ENCODE results near the gene PDGFC. TPM values are rescaled to one million over a fixed set of nuclear protein-coding genes. Genes with fewer than 3 reads are reported as not detected.

Gene PDGFC
- total RNA-seq, 1 experiment from 2014 or later: 5.3 TPM

GRCh38 chr4:156958276-156959074 is 13.1 kb downstream of the PDGFC start:
- ATAC-seq: no peak
- H3K4me1 Mint-ChIP-seq: peaks cover 35% of the 10 kb centered on the region
- DNase-seq (ENCODE audit: low spot score): no peak
- no peaks in the 10 kb centered on the region for H3K27me3 Mint-ChIP-seq (ENCODE audit: low read depth)
- no peaks in the 10 kb centered on the region for H3K9me3 Mint-ChIP-seq
- no peak overlapping the region for H3K4me3 Mint-ChIP-seq
- POLR2A ChIA-PET: no interaction called here
- H3K27ac Mint-ChIP-seq: no peak overlapping the region
- H3K36me3 Mint-ChIP-seq: no peaks in the 10 kb centered on the region
- CTCF ChIA-PET: interaction anchor here (1.0 kb wide), 1 partner anchor 10 kb away, joined by 3 read pairs; no protein-coding TSS in a partner anchor
- no peak for TF ChIP-seq E2F5 (CRISPR knock-in tag; IDR thresholded peaks at IDR 0.05)
- TF ChIP-seq, protein P1, sequence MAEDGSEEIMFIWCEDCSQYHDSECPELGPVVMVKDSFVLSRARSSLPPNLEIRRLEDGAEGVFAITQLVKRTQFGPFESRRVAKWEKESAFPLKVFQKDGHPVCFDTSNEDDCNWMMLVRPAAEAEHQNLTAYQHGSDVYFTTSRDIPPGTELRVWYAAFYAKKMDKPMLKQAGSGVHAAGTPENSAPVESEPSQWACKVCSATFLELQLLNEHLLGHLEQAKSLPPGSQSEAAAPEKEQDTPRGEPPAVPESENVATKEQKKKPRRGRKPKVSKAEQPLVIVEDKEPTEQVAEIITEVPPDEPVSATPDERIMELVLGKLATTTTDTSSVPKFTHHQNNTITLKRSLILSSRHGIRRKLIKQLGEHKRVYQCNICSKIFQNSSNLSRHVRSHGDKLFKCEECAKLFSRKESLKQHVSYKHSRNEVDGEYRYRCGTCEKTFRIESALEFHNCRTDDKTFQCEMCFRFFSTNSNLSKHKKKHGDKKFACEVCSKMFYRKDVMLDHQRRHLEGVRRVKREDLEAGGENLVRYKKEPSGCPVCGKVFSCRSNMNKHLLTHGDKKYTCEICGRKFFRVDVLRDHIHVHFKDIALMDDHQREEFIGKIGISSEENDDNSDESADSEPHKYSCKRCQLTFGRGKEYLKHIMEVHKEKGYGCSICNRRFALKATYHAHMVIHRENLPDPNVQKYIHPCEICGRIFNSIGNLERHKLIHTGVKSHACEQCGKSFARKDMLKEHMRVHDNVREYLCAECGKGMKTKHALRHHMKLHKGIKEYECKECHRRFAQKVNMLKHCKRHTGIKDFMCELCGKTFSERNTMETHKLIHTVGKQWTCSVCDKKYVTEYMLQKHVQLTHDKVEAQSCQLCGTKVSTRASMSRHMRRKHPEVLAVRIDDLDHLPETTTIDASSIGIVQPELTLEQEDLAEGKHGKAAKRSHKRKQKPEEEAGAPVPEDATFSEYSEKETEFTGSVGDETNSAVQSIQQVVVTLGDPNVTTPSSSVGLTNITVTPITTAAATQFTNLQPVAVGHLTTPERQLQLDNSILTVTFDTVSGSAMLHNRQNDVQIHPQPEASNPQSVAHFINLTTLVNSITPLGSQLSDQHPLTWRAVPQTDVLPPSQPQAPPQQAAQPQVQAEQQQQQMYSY (CRISPR knock-in tag; IDR thresholded peaks at IDR 0.05): no peak

DNA sequence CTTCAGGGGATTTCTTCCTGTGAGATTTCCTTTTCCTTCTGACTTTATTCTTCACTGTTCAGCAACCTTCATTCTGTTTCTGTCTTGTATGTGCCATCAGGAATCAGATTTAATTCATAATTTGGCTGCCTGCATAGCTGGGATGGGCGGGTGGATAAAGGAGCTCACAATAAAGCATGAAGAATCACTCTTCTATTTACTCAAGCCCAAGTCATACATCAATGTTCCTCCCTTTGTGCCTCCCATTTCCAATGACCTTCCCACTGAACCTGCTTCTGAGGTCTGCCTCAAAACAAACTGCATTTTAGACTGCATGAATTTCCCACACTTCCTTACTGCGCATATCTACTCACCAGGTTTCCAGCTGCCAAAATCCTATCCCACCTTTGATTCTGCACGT is 14.0 kb downstream of the PDGFC start:
- Mint-ChIP-seq H3K36me3 (no peaks in the 10 kb centered on the region), H3K4me1 (peaks cover 35% of the 10 kb centered on the region), H3K4me3 (no peak overlapping the region), H3K9me3 (no peaks in the 10 kb centered on the region), H3K27me3 (ENCODE audit: low read depth) (no peaks in the 10 kb centered on the region), H3K27ac (no peak overlapping the region)
- ChIA-PET CTCF (interaction anchor here (1.0 kb wide), 2 partner anchors 11 kb away, joined by 3 to 5 read pairs; no protein-coding TSS in a partner anchor), POLR2A (no interaction called here)
- DNase-seq (ENCODE audit: low spot score): no peak
- TF ChIP-seq NFATC4 (CRISPR knock-in tag; IDR thresholded peaks at IDR 0.05) (no peak), FOXK1 (CRISPR knock-in tag; IDR thresholded peaks at IDR 0.05) (no peak), KAT7 (CRISPR knock-in tag; IDR thresholded peaks at IDR 0.05; ENCODE audit: borderline replicate concordance) (no peak), NFYB (CRISPR knock-in tag; conservative IDR thresholded peaks at IDR 0.05; ENCODE audit: low read depth) (no peak), GTF2I (CRISPR knock-in tag; conservative IDR thresholded peaks at IDR 0.05) (no peak), RELA (CRISPR knock-in tag; IDR thresholded peaks at IDR 0.05; ENCODE audit: borderline replicate concordance) (no peak), GRHL2 (CRISPR knock-in tag; IDR thresholded peaks at IDR 0.05; ENCODE audit: insufficient replicate concordance, severe bottlenecking) (no peak), ELF4 (CRISPR knock-in tag; IDR thresholded peaks at IDR 0.05; ENCODE audit: low read depth) (no peak), IRF2 (CRISPR knock-in tag; IDR thresholded peaks at IDR 0.05; ENCODE audit: borderline replicate concordance, low read depth) (no peak), RORB (CRISPR knock-in tag; IDR thresholded peaks at IDR 0.05) (no peak), TP53 (CRISPR knock-in tag; IDR thresholded peaks at IDR 0.05) (no peak), MLX (CRISPR knock-in tag; IDR thresholded peaks at IDR 0.05) (no peak), OVOL2 (CRISPR knock-in tag; IDR thresholded peaks at IDR 0.05; ENCODE audit: borderline replicate concordance) (no peak), FOXP4 (CRISPR knock-in tag; IDR thresholded peaks at IDR 0.05) (no peak), TCF7 (CRISPR knock-in tag; IDR thresholded peaks at IDR 0.05; ENCODE audit: low read depth) (no peak), CBFB (CRISPR knock-in tag; IDR thresholded peaks at IDR 0.05; ENCODE audit: low read depth) (no peak), JUN (CRISPR knock-in tag; IDR thresholded peaks at IDR 0.05) (no peak), ETV6 (CRISPR knock-in tag; IDR thresholded peaks at IDR 0.05) (no peak)
- TF ChIP-seq, protein P2, sequence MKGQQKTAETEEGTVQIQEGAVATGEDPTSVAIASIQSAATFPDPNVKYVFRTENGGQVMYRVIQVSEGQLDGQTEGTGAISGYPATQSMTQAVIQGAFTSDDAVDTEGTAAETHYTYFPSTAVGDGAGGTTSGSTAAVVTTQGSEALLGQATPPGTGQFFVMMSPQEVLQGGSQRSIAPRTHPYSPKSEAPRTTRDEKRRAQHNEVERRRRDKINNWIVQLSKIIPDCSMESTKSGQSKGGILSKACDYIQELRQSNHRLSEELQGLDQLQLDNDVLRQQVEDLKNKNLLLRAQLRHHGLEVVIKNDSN (CRISPR knock-in tag; IDR thresholded peaks at IDR 0.05): no peak
- TF ChIP-seq, protein P3, sequence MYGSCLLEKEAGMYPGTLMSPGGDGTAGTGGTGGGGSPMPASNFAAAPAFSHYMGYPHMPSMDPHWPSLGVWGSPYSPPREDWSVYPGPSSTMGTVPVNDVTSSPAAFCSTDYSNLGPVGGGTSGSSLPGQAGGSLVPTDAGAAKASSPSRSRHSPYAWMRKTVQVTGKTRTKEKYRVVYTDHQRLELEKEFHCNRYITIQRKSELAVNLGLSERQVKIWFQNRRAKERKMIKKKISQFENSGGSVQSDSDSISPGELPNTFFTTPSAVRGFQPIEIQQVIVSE (CRISPR knock-in tag; IDR thresholded peaks at IDR 0.05; ENCODE audit: borderline replicate concordance): no peak
- ATAC-seq: no peak

Measured in WTC11 (cell line).